Loucy (cell line): Measurements from ENCODE around the gene GNPDA2.

Source experiments
- H2AFZ ChIP-seq: fragments of 200-600 bp; sonication (generic); 2 replicates; pipeline ENCODE4 v1.6.0; 2016; ENCODE audit warnings: antibody characterized with exemption, mild to moderate bottlenecking, low read length, moderate library complexity
- H3F3A ChIP-seq: fragments of 200-600 bp; 2 replicates; pipeline ENCODE4 v1.6.0; 2016; ENCODE audit warnings: antibody characterized with exemption, low read depth, mild to moderate bottlenecking
- H3K27me3 ChIP-seq: fragments of 200-600 bp; sonication (generic); 2 replicates; pipeline ENCODE4 v1.6.1; 2014; ENCODE audit warnings: low read length, mild to moderate bottlenecking; ENCODE audit not compliant: insufficient read depth, poor library complexity, severe bottlenecking
- H3K36me3 ChIP-seq: fragments of 200-600 bp; sonication (generic); 2 replicates; pipeline ENCODE4 v1.6.1; 2016; ENCODE audit warnings: low read length; ENCODE audit not compliant: insufficient read depth
- H3K4me1 ChIP-seq: fragments of 200-600 bp; sonication (generic); 2 replicates; pipeline ENCODE4 v1.5.1; 2014; ENCODE audit warnings: low read length, mild to moderate bottlenecking; ENCODE audit not compliant: insufficient read depth, poor library complexity, severe bottlenecking
- H3K4me2 ChIP-seq: fragments of 200-600 bp; sonication (generic); 2 replicates; pipeline ENCODE4 v1.6.0; 2014; ENCODE audit warnings: antibody characterized with exemption, low read length, low read depth, mild to moderate bottlenecking; ENCODE audit not compliant: poor library complexity, severe bottlenecking
- H3K4me3 ChIP-seq: fragments of 200-600 bp; sonication (generic); 2 replicates; pipeline ENCODE4 v1.5.1; 2014; ENCODE audit warnings: low read length, mild to moderate bottlenecking, mixed read lengths; ENCODE audit not compliant: poor library complexity, severe bottlenecking
- H3K79me2 ChIP-seq: fragments of 200-600 bp; sonication (generic); 2 replicates; pipeline ENCODE4 v1.6.1; 2014; ENCODE audit warnings: low read length; ENCODE audit not compliant: insufficient read depth
- H3K9ac ChIP-seq: fragments of 200-600 bp; sonication (generic); 2 replicates; pipeline ENCODE4 v1.6.0; 2014; ENCODE audit warnings: mild to moderate bottlenecking, low read depth, low read length, moderate library complexity; ENCODE audit not compliant: poor library complexity, severe bottlenecking
- H3K9me2 ChIP-seq: fragments of 200-600 bp; sonication (generic); replicated peaks from 2 replicates; pipeline ENCODE4 v1.6.1; 2016; ENCODE audit warnings: low read depth, low read length, mixed read lengths
- H3K9me3 ChIP-seq: fragments of 200-600 bp; sonication (generic); 2 replicates; pipeline ENCODE4 v1.6.1; 2014; ENCODE audit warnings: mild to moderate bottlenecking, antibody characterized with exemption, low read length, low read depth; ENCODE audit not compliant: insufficient read depth
- H4K20me1 ChIP-seq: fragments of 200-600 bp; sonication (generic); 2 replicates; pipeline ENCODE4 v1.6.0; 2014; ENCODE audit warnings: antibody characterized with exemption, low read length, mild to moderate bottlenecking; ENCODE audit not compliant: insufficient read depth, poor library complexity, severe bottlenecking
- CTCF ChIP-seq: fragments of 200-600 bp; sonication (generic); conservative IDR thresholded peaks from 2 replicates; pipeline ENCODE4 v1.5.1; 2014; ENCODE audit warnings: mild to moderate bottlenecking, antibody characterized with exemption, low read length
- EZH2phosphoT487 ChIP-seq: fragments of 200-600 bp; IDR thresholded peaks from 2 replicates; pipeline ENCODE4 v1.6.1; 2018; ENCODE audit warnings: antibody characterized with exemption, mild to moderate bottlenecking, moderate library complexity, borderline replicate concordance

Gene GNPDA2

GRCh38 chr4:44716597-44716996, 9.8 kb downstream of the GNPDA2 start:
- Histone ChIP-seq H3K9me3 (no peaks in the 10 kb centered on the region), H3K4me1 (peaks cover 34% of the 10 kb centered on the region), H3F3A (no peaks in the 10 kb centered on the region), H4K20me1 (peaks cover 45% of the 10 kb centered on the region), H3K27me3 (no peaks in the 10 kb centered on the region), H3K4me3 (no peak overlapping the region), H3K4me2 (peak overlapping the region; percentile 24), H3K9ac (no peak overlapping the region), H2AFZ (no peak overlapping the region), H3K9me2 (no peaks in the 10 kb centered on the region), H3K36me3 (peaks cover 16% of the 10 kb centered on the region; the same call in 1 of the 2 replicates), H3K79me2 (peaks cover 48% of the 10 kb centered on the region)
- TF ChIP-seq EZH2phosphoT487 (no peak), CTCF (no peak)

GRCh38 chr4:44713125-44713524, 13.2 kb downstream of the GNPDA2 start:
- H3K9me3 ChIP-seq, result no peaks in the 10 kb centered on the region
- peaks cover 32% of the 10 kb centered on the region; the same call in 1 of the 2 replicates for H3K36me3 ChIP-seq
- no peak overlapping the region for H3K4me2 ChIP-seq
- H3K9me2 ChIP-seq, result no peaks in the 10 kb centered on the region
- TF ChIP-seq CTCF (no peak), EZH2phosphoT487 (no peak)
- no peaks in the 10 kb centered on the region for H3K27me3 ChIP-seq
- no peak overlapping the region for H3K9ac ChIP-seq
- peaks cover 11% of the 10 kb centered on the region for H3K4me1 ChIP-seq
- H2AFZ ChIP-seq, result no peak overlapping the region
- no peak overlapping the region for H3K4me3 ChIP-seq
- H3F3A ChIP-seq, result no peaks in the 10 kb centered on the region
- H4K20me1 ChIP-seq, result peaks cover 19% of the 10 kb centered on the region
- peaks cover 24% of the 10 kb centered on the region for H3K79me2 ChIP-seq

- no peaks in the 10 kb centered on the region for H4K20me1 ChIP-seq
- TF ChIP-seq EZH2phosphoT487 (no peak), CTCF (no peak)
- no peaks in the 10 kb centered on the region for H3K9me2 ChIP-seq
- peaks cover 61% of the 10 kb centered on the region for H3K36me3 ChIP-seq
- H3K27me3 ChIP-seq, result no peaks in the 10 kb centered on the region
- H3K9me3 ChIP-seq, result no peaks in the 10 kb centered on the region
- H3K79me2 ChIP-seq, result no peaks in the 10 kb centered on the region
- H3K4me1 ChIP-seq, result no peaks in the 10 kb centered on the region
- no peak overlapping the region for H3K4me2 ChIP-seq
- no peak overlapping the region for H2AFZ ChIP-seq
- no peaks in the 10 kb centered on the region for H3F3A ChIP-seq
- H3K9ac ChIP-seq, result no peak overlapping the region
- no peak overlapping the region for H3K4me3 ChIP-seq
These were observed 21.7 kb downstream of the GNPDA2 start for GRCh38 chr4:44704673-44705072.
